Mucosa of descending colon (tissue), 3 donors: Measurements from ENCODE around the gene SGCA. TPM values are rescaled to one million over a fixed set of nuclear protein-coding genes. Genes with fewer than 3 reads are reported as not detected.
A peak's percentile ranks its signal among the peaks of the same experiment; 100 is the strongest.

ENCODE experiments used
- ATAC-seq: fragments of 200-7000 bp; cut with Tn5 transposase; one replicate; pipeline ENCODE4 v1.9.1; 2020; ENCODE audit warnings: mild to moderate bottlenecking, moderate library complexity
- DNase-seq, 3 donors: peaks; one replicate each; pipeline ENCODE4 v3.0.0-alpha.2; 2020
- H3K36me3 ChIP-seq: fragments of 200-600 bp; one replicate; pipeline ENCODE4 v1.8.0; 2021; ENCODE audit warnings: low read depth, mild to moderate bottlenecking
- H3K4me1 ChIP-seq: fragments of 200-600 bp; one replicate; pipeline ENCODE4 v1.8.0; 2021; ENCODE audit warnings: low read depth, mild to moderate bottlenecking
- H3K4me3 ChIP-seq: fragments of 200-600 bp; one replicate; pipeline ENCODE4 v1.8.0; 2021; ENCODE audit warnings: mild to moderate bottlenecking
- H3K9me3 ChIP-seq: fragments of 200-600 bp; one replicate; pipeline ENCODE4 v1.8.0; 2021; ENCODE audit warnings: mild to moderate bottlenecking
- CTCF ChIP-seq: fragments of 200-600 bp; IDR thresholded peaks from one replicate; pipeline ENCODE4 v1.8.0; 2022; ENCODE audit warnings: antibody characterized with exemption, mild to moderate bottlenecking
- intact Hi-C, 2 donors: fragments of 100-400 bp; cut with DNase I in 1 of 2; cut with micrococcal nuclease in 1 of 2; formaldehyde crosslinking; loops; one replicate each; pipeline versions ENCODE4 v1.11.0 to v1.11.1; 2022; cut with DNase I, micrococcal nuclease
- total RNA-seq, 3 donors: library from RNA; stranded (reverse); fragmentation: NEBNext Ultra II Directional in 2 of 3; extraction: Animal tissue kit (Norgen Biotek cat#: 25700) in 2 of 3; gene quantifications; one replicate each; pipeline versions ENCODE4 v1.2.1 to v1.2.4, GENCODE V29; 2021 to 2023
- donor health status: DM: no; HTN: no; CAD: no; lungs with moderate emphysema.
- donor health status: DM: no; HTN: no; CAD: no.
- donor health status: DM: no; HTN: yes; CAD: no.

Gene SGCA
- total RNA-seq, 3 donors from 2014 or later, result 0.64 to 30.7 (median 6.8) TPM

GRCh38 chr17:50173335-50173941 lies 7.6 kb downstream of the SGCA start:
- H3K4me1 ChIP-seq, result peaks cover 5% of the 10 kb centered on the region
- H3K4me3 ChIP-seq, result no peak overlapping the region
- intact Hi-C loops, result loop anchor here in 1 of 2 donors (10.0 kb wide), 1 partner anchor 121 kb away; no protein-coding TSS in a partner anchor
- peak in 1 of 3 donors; percentile 22 for DNase-seq
- H3K36me3 ChIP-seq, result no peaks in the 10 kb centered on the region
- H3K9me3 ChIP-seq, result no peaks in the 10 kb centered on the region
- ATAC-seq, result no peak
- TF ChIP-seq CTCF, result no peak

- peaks cover 5% of the 10 kb centered on the region for H3K4me1 ChIP-seq
- ATAC-seq, result no peak
Measured at GRCh38 chr17:50174444-50174843, 8.6 kb downstream of the SGCA start.

GRCh38 chr17:50175035-50175807 lies 9.4 kb downstream of the SGCA start:
- peaks cover 5% of the 10 kb centered on the region for H3K4me1 ChIP-seq
- intact Hi-C loops, result loop anchor here in 1 of 2 donors (10.0 kb wide), 1 partner anchor 120 kb away; no protein-coding TSS in a partner anchor
- no peaks in the 10 kb centered on the region for H3K36me3 ChIP-seq

More at GRCh38 chr17:50174444-50174843, 8.6 kb downstream of the SGCA start:
- DNase-seq, result no peak
- TF ChIP-seq CTCF, result no peak
- no peak overlapping the region for H3K4me3 ChIP-seq
- H3K36me3 ChIP-seq, result no peaks in the 10 kb centered on the region
- intact Hi-C loops, result loop anchor here in 1 of 2 donors (10.0 kb wide), 1 partner anchor 120 kb away; no protein-coding TSS in a partner anchor
- H3K9me3 ChIP-seq, result no peaks in the 10 kb centered on the region

GRCh38 chr17:50176559-50177357 lies 11.0 kb downstream of the SGCA start:
- no peaks in the 10 kb centered on the region for H3K36me3 ChIP-seq
- no peak for TF ChIP-seq CTCF
- H3K4me3 ChIP-seq, result no peak overlapping the region
- no peak for DNase-seq
- intact Hi-C loops, result loop anchor here in 1 of 2 donors (10.0 kb wide), 1 partner anchor 118 kb away; no protein-coding TSS in a partner anchor
- ATAC-seq, result no peak
- H3K4me1 ChIP-seq, result peaks cover 5% of the 10 kb centered on the region
- no peaks in the 10 kb centered on the region for H3K9me3 ChIP-seq

More at GRCh38 chr17:50175035-50175807, 9.4 kb downstream of the SGCA start:
- Histone ChIP-seq H3K4me3 (no peak overlapping the region), H3K9me3 (no peaks in the 10 kb centered on the region)
- no peak for ATAC-seq
- TF ChIP-seq CTCF, result no peak
- DNase-seq, result no peak

GRCh38 chr17:50177476-50177875 lies 11.7 kb downstream of the SGCA start:
- no peaks in the 10 kb centered on the region for H3K9me3 ChIP-seq
- H3K36me3 ChIP-seq, result no peaks in the 10 kb centered on the region
- intact Hi-C loops, result loop anchor here in 1 of 2 donors (10.0 kb wide), 1 partner anchor 117 kb away; no protein-coding TSS in a partner anchor
- H3K4me1 ChIP-seq, result peaks cover 5% of the 10 kb centered on the region
- DNase-seq (no peak), ATAC-seq (no peak)
- no peak overlapping the region for H3K4me3 ChIP-seq
- no peak for TF ChIP-seq CTCF
